Left kidney (tissue), 8 donors: ENCODE data around the gene USP31. TPM values are rescaled to one million over a fixed set of nuclear protein-coding genes. Genes with fewer than 3 reads are reported as not detected.

Experiments
- DNase-seq: peaks from one replicate; pipeline ENCODE4 v3.0.0-alpha.2; 2013
- long read RNA-seq, 8 donors: transcript quantifications; one replicate each; lab custom pipeline, GENCODE V29; 2026
- polyA plus RNA-seq: library from polyadenylated mRNA; unstranded; fragments of 120-200 nt; gene quantifications from one replicate; pipeline ENCODE4 v1.2.1, GENCODE V29; 2013; ENCODE audit not compliant: insufficient read length

Gene USP31, protein sequence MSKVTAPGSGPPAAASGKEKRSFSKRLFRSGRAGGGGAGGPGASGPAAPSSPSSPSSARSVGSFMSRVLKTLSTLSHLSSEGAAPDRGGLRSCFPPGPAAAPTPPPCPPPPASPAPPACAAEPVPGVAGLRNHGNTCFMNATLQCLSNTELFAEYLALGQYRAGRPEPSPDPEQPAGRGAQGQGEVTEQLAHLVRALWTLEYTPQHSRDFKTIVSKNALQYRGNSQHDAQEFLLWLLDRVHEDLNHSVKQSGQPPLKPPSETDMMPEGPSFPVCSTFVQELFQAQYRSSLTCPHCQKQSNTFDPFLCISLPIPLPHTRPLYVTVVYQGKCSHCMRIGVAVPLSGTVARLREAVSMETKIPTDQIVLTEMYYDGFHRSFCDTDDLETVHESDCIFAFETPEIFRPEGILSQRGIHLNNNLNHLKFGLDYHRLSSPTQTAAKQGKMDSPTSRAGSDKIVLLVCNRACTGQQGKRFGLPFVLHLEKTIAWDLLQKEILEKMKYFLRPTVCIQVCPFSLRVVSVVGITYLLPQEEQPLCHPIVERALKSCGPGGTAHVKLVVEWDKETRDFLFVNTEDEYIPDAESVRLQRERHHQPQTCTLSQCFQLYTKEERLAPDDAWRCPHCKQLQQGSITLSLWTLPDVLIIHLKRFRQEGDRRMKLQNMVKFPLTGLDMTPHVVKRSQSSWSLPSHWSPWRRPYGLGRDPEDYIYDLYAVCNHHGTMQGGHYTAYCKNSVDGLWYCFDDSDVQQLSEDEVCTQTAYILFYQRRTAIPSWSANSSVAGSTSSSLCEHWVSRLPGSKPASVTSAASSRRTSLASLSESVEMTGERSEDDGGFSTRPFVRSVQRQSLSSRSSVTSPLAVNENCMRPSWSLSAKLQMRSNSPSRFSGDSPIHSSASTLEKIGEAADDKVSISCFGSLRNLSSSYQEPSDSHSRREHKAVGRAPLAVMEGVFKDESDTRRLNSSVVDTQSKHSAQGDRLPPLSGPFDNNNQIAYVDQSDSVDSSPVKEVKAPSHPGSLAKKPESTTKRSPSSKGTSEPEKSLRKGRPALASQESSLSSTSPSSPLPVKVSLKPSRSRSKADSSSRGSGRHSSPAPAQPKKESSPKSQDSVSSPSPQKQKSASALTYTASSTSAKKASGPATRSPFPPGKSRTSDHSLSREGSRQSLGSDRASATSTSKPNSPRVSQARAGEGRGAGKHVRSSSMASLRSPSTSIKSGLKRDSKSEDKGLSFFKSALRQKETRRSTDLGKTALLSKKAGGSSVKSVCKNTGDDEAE (N-terminal part only)
- polyA plus RNA-seq: 8.4 TPM
- long read RNA-seq, donor 1, full-length matches to known transcripts: 2 of 2 reads
- long read RNA-seq, donor 1, partial matches to known transcripts: 0 of 2 reads
- long read RNA-seq, donor 1, other reads (novel, unspliced or antisense): 0 of 2 reads
- long read RNA-seq, donor 2: 0 reads
- long read RNA-seq, donor 3: 0 reads
- long read RNA-seq, donor 4: 0 reads
- long read RNA-seq, donor 5: 0 reads
- long read RNA-seq, donor 6: 0 reads
- long read RNA-seq, donor 7, partial matches to known transcripts: 9 of 27 reads
- long read RNA-seq, donor 7, other reads (novel, unspliced or antisense): 17 of 27 reads
- long read RNA-seq, donor 8: 0 reads

DNA sequence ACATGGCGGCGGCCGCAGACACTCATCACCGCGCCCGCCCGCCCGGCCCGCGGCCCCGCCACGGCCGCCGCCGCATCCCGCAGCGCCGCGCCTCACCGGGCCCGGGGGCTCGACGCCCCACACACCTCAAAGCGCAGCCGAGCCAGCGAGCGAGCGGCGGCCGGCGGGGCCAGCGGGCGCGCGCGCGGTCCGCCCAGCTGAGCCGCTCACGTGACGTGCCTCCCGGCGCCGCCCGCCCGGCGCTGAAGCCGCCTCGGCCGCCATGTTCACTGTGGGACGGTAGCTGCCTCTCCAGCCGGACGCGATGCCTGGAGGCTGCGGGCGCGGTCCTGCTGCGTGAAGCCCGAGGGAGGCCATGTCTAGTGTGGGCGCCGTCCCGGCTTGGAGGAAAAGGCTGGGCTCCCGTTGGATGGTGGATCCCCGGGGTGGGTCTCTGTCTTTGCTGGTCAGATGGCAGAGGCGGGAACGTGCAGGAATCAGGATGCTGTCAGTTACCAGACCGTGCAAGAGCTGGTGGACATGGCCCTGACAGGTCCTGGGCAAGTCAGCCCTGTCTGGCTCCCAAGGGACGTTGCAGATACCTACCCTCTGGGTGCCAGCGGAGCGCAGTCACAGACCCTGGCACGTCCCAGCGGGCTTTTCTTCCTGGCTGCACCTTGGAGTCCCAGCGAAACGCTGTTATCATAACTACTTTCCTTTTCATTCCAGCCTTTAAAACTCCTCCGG is at the start of gene USP31:
Gene USP31 (minus strand): TSS at position 186 of the 726 bp plus-strand sequence. CDS start 182 bp downstream, at position 4.
- peak; percentile 92 for DNase-seq

DNA sequence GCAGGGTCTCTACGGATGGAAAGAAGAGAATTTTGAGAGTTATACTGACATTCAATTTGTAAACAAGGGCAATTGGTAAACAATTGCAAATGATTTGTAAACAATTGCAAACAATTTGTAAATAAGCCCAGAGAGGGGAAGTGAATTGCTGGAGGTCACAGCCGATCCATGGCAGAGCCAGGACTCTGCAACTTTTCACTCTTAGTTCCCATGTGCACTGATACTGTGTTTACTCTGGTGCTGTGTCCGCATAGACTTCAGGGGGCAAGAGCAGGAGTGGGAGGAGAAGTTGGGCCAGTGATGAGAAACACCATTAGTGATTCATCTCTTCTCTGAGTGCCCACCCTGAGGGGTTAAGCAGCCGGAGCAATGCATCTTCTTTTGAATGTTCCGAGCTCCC is 47.3 kb upstream of the USP31 start:
- DNase-seq: no peak

DNA sequence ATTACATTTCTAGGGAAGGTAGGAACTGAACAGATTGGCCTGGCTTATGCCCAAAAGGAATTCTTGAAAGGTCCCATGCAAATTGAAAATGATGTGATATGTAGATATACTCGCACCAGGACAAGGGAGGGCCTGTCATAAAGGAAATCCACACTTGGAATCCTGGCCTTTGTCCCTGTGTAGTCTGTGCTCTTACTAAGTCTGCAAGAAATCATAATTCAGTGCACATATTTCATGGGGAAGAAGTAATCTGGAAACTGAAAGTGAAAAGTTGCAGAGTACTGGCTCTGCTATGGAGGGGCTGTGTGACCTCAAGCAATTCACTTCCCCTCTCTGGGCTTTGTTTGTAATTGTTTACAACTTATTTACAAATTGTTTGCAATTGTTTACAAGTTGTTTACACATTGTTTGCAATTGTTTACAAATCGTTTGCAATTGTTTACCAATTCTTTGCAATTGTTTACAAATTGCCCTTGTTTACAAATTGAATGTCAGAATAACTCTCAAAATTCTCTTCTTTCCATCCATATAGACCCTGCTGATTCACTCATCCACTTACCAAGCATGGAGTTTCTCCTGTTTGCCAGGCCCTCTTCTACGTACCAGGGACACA is 46.2 kb upstream of the USP31 start:
- DNase-seq: no peak

DNA sequence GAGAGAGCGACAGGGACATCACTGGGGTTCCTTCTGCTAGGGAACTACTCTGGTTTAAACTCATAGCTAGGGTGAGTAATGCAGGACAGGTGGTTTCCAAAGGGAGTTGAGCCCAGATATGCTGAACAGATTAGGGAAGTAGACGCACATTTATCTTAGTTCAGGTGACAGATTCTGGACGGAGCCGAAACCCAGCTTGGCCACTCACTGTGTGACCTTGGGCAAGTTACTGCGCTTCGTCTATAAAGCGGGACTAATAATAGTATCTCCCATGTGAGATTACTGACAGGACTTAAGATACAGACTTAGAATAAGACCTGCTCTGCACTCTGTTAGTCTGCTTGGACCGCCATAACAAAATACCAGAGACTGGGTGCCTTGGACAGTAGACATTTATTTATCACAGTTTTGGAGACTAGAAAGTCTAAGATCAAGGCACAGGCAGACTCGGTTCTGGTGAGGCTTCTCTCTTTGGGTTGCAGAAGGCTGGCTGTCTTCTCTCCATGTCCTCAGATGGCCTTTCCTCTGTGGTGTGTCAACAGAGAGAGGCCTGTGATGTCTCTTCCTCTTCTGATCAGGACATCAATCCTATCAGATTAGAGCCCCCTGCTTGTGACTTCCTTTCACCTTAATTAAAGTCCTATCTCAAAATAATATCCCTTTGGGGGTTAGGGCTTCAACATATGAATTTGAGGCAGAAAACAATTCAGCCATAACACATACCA is 45.4 kb upstream of the USP31 start:
- DNase-seq: no peak

DNA sequence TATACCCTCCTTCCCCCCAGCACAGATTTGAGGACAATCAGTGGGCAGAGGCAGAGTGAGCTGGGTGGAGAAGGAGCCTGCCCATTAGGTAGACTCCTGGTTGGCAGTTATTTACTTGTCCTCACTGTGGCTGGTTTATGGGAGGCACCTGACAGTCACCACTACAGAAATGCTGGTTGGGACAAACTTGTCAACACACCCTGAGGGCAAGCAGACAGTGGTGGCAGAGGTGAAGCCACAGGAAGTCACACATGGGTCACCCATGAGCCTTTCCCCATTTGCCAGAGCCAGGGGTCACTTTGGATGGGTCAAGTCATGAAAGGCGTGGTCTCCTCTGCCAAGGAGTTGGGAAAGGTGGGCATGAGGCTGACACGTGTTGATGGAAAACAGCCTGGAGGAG is 39.7 kb upstream of the USP31 start:
- DNase-seq: no peak

DNA sequence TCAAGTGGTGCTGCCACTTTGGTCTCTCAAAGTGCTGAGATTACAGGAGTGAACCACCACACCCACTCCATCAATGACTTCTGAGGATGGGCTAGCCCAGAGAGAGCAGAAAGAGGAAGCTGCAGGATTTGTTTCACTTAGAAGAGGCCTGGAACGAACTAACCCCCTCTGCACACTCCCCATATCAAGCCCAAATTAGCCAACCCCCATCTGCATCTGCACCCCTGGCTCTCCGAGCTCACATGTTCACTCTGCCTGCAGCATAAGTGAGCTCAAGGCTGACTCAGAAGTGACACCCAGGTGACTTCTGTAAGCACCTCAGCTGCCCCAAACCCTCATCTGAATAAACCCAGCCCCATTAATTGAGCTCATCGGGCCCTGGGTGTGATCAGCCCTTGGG is 38.1 kb upstream of the USP31 start:
- no peak for DNase-seq

DNA sequence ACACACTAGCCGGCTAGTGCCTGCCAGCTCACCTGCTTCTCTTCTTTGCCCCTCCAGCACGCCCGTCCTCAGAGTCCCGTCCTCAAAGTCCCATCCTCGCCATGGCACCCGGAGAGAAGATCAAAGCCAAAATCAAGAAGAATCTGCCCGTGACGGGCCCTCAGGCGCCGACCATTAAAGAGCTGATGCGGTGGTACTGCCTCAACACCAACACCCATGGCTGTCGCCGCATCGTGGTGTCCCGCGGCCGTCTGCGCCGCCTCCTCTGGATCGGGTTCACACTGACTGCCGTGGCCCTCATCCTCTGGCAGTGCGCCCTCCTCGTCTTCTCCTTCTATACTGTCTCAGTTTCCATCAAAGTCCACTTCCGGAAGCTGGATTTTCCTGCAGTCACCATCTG is 36.9 kb upstream of the USP31 start:
- no peak for DNase-seq

DNA sequence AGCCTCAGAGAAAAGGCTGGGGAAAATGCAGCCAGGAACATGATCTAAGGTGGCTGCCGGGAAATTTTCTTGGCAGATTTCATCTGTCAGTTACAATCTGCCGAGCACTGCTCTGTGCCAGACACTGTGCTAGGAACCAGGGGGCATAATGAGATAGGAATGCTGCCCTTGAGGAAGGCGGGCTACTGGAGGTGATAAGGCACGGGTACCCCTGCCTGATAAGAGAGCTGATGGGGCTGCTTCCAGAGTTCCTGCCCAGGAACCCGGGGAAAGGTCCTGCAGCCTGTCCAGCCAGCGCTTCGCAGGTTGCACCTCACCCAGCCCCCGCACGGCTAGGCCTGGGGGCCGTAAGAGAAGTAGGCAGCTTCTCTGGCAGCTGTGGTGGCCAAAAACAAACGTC is 36.4 kb upstream of the USP31 start:
- DNase-seq: no peak

DNA sequence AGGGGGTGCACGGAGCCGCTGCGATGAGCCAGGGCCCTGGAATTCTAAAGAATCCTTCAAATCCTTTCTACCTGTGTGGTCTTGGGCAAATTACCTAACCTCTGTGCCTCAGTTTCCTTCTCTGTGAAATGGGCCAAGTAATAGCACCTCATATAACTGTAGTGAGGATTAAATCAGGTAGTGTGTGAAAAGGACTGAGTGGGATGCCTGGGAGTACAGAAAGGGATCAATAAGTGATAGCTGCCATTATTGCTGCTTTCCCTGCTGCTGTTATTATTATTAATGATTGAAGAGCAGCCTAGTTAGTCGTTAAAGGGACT is 34.3 kb upstream of the USP31 start:
- DNase-seq: no peak

DNA sequence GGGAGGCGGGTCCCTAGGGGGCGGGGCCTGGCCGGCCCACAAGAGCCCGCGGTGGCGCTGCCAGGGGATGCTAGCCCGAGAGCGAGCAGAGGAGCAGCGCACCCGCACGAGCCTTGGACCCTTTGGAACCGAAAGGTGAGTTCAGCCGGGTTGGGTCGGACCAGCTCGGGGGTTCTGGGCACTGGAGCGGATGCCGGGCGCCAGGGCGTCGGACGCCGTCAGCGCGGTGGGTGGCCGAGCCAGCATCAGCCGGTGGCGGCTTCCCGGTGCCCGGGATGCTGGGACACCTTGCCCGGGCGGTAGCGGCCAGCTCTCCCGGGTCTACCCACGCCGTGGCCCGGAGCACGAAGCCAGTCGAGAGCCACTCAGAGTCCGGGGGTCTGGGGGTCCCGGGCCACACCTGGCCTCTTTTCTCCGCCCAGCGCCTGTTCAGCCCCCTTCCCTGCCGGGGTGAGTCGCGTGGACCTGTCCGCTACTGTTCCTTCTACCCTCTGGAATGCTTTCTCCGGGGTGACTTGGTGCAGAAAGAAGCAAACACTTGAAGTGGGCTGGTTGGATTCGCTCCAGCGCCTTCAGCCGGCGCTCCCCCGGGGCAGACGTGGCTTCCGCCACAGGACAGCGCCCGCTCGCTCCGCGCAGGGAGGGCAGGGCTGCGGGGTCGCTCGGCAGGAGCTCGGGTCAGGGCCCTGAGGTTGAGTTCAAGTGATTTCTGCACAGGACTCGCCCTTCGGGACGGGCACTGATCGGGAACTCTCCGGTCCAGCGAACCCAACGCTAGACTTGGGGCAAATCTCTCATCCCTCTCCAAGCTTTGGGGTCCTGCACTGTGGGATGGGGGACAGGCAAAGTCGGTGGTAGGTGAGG is 33.7 kb upstream of the USP31 start, which contains the start of gene SCNN1G:
Gene SCNN1G (plus strand): TSS at position 67 of the 864 bp plus-strand sequence. CDS start 3,527 bp downstream, outside the sequence.
- DNase-seq: no peak

DNA sequence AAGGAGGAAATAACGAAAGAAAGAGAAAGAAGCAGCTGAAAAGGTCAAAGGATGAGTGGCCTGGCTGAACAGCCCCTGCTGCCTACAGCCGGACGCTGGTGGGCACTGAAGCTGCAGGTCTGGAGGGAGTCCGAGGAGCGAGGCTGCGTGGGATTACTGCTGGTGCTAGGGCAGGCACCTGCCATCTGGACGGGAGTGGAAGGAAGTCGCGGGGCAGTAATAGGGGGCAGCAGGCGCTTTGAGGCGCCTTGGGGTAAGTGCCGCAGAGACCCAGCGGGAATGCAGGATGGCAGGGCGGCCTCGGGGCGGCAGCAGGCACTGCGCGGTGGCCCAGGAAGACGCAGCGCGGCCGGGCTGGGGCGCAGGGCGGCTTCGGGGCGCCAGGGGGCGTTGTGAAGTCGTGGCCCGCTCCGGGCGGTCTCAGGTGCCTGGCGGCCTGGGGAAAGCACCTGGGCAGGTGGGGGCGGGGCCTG is 33.0 kb upstream of the USP31 start:
- DNase-seq: peak; percentile 68

DNA sequence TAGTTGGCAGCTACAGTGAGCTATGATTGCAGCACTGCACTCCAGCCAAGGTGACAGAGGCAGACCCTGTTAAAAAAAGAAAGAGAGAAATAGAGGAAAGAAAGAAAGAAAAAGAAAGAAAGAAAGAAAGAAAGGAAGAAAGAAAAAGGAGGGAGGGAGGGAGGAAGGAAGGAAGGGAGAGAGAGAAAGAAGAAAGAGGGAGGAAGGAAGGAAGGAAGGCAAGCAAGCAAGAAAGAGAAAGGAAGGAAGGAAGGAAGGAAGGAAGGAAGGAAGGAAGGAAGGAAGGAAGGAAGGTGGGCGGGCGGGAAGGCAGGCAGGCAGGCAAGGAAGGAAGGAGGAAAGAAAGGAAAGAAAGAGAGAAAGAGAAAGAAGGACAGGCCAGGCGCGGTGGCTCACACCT is 32.3 kb upstream of the USP31 start:
- no peak for DNase-seq

DNA sequence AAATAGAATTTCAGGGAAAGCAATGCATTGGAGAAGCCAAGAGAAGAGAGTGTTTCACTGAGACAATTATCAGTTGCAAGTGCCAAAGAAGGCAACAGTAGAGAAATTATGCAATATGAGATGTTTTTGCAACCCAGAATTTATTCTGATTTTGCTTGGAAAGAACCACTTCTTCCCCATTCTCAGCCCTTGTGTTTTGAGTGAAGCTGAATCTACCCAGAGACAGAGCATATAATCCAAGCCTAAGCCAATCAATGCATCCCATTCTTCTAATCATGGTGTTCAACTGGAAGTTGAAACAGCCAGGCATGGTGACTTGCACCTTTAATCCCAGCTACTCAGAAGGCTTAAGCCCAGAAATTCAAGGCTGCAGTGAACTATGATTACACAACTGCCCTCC is 26.4 kb upstream of the USP31 start:
- no peak for DNase-seq

DNA sequence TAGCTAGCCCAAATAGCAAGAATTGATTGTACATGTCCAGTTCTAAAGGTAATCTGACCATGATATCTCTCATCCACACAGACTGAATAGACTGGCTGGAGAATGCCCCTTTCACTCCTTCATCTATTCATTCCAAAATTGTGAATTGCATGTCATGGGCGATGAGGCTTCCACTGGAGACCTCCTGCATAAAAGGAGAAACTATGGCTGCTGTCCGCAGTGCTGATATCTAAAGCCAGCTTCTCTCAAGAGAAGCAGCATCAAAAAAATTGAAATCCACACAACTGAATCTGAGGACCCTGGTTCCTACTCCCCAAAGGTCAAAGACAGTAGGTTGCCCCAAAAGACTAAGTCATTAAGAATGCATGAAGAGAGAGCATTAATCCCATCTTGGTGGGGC is 25.4 kb upstream of the USP31 start:
- DNase-seq: no peak

DNA sequence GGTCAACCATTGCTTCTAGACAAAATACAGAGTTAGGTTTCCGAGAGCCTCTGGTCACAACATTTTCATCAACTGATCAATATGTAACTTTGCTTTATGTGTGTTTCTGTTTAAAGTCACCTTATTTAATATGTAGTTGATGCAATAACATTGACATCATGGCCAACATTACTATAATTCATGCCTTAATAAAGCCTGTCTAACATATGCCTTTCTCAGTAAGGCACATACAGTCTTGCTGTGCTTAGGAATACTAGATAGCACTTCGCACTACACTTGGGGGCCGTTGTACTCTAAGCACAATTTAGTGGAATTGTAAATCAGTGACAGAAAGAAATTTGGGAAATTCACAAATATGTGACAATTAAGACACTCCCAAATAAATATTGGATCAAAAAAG is 23.7 kb upstream of the USP31 start:
- no peak for DNase-seq

DNA sequence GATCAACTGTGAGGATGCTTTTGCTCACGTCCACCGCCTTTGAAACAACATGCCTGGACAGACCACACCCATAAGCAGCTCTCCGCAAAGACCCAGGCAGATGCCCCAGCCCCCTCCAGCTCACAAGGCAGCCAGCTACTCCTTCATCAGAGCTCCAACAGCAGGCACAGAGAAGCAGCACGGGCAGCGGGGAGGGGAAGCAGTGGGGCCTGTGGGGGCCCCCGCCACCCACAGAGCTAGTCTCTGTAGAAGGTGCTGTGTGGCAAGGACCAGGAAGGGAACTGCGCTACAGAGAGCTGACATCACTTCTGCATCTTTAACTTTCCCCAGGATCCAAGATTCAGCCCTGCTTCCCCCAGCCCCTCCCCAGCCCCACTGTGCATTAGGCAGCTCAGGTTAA is 23.3 kb upstream of the USP31 start:
- DNase-seq: no peak

DNA sequence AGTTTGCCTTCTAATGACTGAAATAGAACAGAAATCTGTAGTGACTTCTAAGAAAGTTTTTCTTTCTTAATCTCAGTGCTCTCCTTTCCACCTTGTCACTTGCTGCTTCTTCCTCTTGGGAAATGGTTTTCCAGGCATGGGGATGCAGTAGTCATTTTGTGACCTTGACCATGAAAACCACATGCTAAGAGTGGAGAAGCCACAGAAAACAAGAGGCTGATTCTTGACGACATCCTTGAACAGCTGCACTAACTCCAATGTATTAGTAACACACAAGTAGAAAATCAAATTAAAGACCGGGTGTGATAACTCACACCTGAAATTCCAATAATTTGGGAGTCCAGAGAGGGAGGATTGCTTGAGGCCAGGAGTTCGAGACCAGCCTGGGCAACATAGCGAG is 15.5 kb upstream of the USP31 start:
- DNase-seq: no peak

DNA sequence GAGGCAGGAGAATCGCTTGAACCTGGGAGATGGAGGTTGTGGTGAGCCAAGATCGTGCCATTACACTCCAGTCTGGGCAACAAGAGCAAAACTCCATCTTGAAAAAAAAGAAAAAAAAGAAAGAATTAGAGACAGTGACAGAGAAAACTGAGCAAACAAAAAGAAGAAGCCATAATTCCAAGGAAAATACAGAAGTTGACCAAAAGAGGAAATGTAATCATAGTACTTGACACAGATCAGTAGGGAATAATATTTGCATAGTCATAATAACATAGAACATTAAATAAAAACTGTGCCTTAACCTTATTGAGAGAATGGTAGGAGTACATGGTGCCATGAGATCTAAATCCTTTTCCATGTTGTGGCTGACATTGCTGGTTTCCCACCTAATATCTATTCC is 14.7 kb upstream of the USP31 start:
- DNase-seq: no peak

DNA sequence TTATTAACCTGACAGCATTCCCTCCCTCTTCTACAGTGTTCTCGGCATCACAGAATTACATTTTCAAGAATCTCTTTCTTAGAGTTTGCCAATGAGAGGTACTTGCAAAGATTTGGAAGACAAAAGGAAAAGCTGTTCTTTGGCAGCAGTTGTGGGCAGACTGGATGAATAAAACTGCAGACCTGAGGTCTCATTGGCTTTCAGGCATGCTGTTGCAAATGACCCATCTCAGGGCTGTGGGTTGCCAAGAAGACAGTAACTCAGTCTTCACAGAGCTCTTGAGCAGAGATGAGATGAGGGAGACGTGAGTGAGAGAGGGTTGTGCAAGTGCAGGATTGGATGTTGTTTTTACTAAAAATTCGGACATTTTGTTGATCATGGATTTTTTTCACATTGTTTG is 11.3 kb upstream of the USP31 start:
- no peak for DNase-seq
